ENCODE results near the gene DYRK1A.

Gene DYRK1A

GRCh38 chr21:37467082-37467481 is 100.5 kb downstream of the DYRK1A start:
- TF ChIP-seq, protein P1, sequence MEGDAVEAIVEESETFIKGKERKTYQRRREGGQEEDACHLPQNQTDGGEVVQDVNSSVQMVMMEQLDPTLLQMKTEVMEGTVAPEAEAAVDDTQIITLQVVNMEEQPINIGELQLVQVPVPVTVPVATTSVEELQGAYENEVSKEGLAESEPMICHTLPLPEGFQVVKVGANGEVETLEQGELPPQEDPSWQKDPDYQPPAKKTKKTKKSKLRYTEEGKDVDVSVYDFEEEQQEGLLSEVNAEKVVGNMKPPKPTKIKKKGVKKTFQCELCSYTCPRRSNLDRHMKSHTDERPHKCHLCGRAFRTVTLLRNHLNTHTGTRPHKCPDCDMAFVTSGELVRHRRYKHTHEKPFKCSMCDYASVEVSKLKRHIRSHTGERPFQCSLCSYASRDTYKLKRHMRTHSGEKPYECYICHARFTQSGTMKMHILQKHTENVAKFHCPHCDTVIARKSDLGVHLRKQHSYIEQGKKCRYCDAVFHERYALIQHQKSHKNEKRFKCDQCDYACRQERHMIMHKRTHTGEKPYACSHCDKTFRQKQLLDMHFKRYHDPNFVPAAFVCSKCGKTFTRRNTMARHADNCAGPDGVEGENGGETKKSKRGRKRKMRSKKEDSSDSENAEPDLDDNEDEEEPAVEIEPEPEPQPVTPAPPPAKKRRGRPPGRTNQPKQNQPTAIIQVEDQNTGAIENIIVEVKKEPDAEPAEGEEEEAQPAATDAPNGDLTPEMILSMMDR (IDR thresholded peaks at IDR 0.05; ENCODE audit: insufficient read depth, low read depth, low read length, missing control alignments) = no peak
- no peak overlapping the region for H3K4me3 ChIP-seq (ENCODE audit: low read depth, low read length)
- DNase-seq (ENCODE audit: low read depth) = no peak

GRCh38 chr21:37468909-37469308 is 102.3 kb downstream of the DYRK1A start:
- TF ChIP-seq, protein P1 (IDR thresholded peaks at IDR 0.05; ENCODE audit: insufficient read depth, low read depth, low read length, missing control alignments) = no peak
- no peak for DNase-seq (ENCODE audit: low read depth)
- no peak overlapping the region for H3K4me3 ChIP-seq (ENCODE audit: low read depth, low read length)

GRCh38 chr21:37469441-37469840 is 102.9 kb downstream of the DYRK1A start:
- DNase-seq (ENCODE audit: low read depth) = no peak
- TF ChIP-seq, protein P1 (IDR thresholded peaks at IDR 0.05; ENCODE audit: insufficient read depth, low read depth, low read length, missing control alignments) = no peak
- no peak overlapping the region for H3K4me3 ChIP-seq (ENCODE audit: low read depth, low read length)

DNA sequence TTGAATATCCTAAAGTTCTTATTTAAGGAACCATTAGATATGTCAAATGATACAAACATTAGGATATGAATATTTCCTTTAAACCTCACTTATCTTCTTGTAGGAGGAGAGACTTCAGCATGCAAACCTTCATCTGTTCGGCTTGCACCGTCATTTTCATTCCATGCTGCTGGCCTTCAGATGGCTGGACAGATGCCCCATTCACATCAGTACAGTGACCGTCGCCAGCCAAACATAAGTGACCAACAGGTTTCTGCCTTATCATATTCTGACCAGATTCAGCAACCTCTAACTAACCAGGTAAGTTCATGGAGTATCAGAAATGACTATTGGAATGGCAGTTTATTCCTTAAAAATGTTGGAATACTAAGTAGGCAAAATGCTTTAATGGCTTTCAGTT is 106.0 kb downstream of the DYRK1A start:
- TF ChIP-seq, protein P1 (IDR thresholded peaks at IDR 0.05; ENCODE audit: insufficient read depth, low read depth, low read length, missing control alignments) = no peak
- no peak for DNase-seq (ENCODE audit: low read depth)

GRCh38 chr21:37473491-37473890 is 106.9 kb downstream of the DYRK1A start:
- no peak overlapping the region for H3K4me3 ChIP-seq (ENCODE audit: low read depth, low read length)
- no peak for DNase-seq (ENCODE audit: low read depth)
- TF ChIP-seq, protein P1 (IDR thresholded peaks at IDR 0.05; ENCODE audit: insufficient read depth, low read depth, low read length, missing control alignments) = no peak

More for the DNA sequence above, 106.0 kb downstream of the DYRK1A start:
- H3K4me3 ChIP-seq (ENCODE audit: low read depth, low read length) = no peak overlapping the region

DNA sequence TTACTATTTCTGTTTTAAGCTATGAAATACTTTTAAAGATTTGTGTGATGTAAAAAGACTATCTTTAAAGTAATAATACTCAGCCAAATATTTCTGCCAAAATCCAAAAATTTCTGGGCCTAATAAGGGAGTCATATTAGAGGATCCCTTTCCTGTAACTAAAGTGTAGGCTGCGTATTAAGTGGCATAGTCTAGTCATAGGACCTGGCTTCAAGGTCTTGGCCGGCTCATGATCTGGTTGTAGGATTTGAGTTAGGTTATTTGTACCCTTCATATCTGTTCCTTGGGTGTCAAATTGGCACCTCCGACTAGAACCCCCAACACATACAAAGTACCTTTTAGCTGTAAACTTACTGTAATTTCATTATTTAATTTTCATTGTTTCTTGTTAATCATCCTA is 107.8 kb downstream of the DYRK1A start:
- no peak for DNase-seq (ENCODE audit: low read depth)
- no peak overlapping the region for H3K4me3 ChIP-seq (ENCODE audit: low read depth, low read length)
- TF ChIP-seq, protein P1 (IDR thresholded peaks at IDR 0.05; ENCODE audit: insufficient read depth, low read depth, low read length, missing control alignments) = no peak

DNA sequence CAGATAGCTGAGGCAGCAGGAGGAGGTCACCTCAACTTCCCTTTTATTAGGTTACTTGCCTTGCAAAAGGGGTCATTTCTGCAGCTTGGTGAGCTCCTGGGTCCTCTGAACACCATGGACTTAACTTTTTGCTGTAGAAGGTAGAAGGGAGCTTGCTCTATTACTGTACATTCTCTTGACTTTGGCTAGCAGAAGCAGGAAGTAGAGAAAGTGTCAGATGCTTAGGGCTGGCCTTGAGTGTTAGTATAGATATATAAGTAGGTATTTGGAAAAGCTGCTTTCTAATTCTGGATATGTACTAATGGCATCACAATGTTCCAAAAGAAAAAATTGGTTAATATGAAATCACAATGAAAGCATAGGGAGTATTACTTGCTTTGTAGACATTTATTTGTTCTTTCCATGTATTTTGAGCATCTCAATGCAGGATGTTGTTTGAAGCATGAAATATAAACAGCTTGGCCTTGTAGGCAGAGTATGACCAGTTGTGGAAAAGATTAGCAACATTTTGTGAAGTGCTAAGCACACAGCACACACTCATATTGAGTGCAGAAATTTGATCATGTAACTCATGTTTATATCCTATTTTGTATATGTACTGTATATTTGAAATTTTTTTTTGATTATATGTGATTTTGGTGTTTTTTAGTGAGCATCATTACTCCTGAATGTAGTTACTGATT is 108.8 kb downstream of the DYRK1A start:
- no peak for DNase-seq (ENCODE audit: low read depth)
- no peak overlapping the region for H3K4me3 ChIP-seq (ENCODE audit: low read depth, low read length)
- TF ChIP-seq, protein P1 (IDR thresholded peaks at IDR 0.05; ENCODE audit: insufficient read depth, low read depth, low read length, missing control alignments) = no peak

All from GM12865 (cell line).